IMR-90 (cell line): ENCODE results near the gene SLC2A8.

ENCODE experiments used
- BHLHE40 ChIP-seq: fragments of 150-350 bp; IDR thresholded peaks from 2 replicates; pipeline ENCODE4 v1.6.1; 2016; ENCODE audit warnings: mild to moderate bottlenecking, low read depth, low read length
- CEBPB ChIP-seq: IDR thresholded peaks from 2 replicates; pipeline ENCODE4 v1.6.1; 2012; ENCODE audit warnings: low read depth, low read length, improper control_type of control experiment
- CHD1 ChIP-seq: IDR thresholded peaks from 2 replicates; pipeline ENCODE4 v1.6.1; 2012; ENCODE audit warnings: low read depth, low read length, improper control_type of control experiment
- CTCF ChIP-seq: conservative IDR thresholded peaks from 2 replicates; pipeline ENCODE4 v1.5.1; 2012; ENCODE audit warnings: mild to moderate bottlenecking, low read depth, low read length, improper control_type of control experiment
- FOS ChIP-seq: fragments of 150-350 bp; IDR thresholded peaks from 2 replicates; pipeline ENCODE4 v1.6.1; 2016; ENCODE audit warnings: low read depth, low read length
- MAFK ChIP-seq: IDR thresholded peaks from 2 replicates; pipeline ENCODE4 v1.6.1; 2012; ENCODE audit warnings: low read depth, low read length, improper control_type of control experiment
- MAZ ChIP-seq: IDR thresholded peaks from 2 replicates; pipeline ENCODE4 v1.6.1; 2012; ENCODE audit warnings: low read depth, mild to moderate bottlenecking, low read length, improper control_type of control experiment, moderate library complexity, borderline replicate concordance
- POLR2A ChIP-seq: IDR thresholded peaks from 2 replicates; pipeline ENCODE4 v1.6.1; 2012; ENCODE audit warnings: mild to moderate bottlenecking, low read depth, low read length
- RAD21 ChIP-seq: IDR thresholded peaks from 2 replicates; pipeline ENCODE4 v1.6.1; 2012; ENCODE audit warnings: low read length, improper control_type of control experiment
- RCOR1 ChIP-seq: IDR thresholded peaks from 2 replicates; pipeline ENCODE4 v1.6.1; 2012; ENCODE audit warnings: mild to moderate bottlenecking, low read length, improper control_type of control experiment; ENCODE audit not compliant: insufficient replicate concordance
- SMC3 ChIP-seq: fragments of 150-350 bp; IDR thresholded peaks from 2 replicates; pipeline ENCODE4 v1.6.1; 2016; ENCODE audit warnings: low read depth, mild to moderate bottlenecking, antibody characterized with exemption, low read length, moderate library complexity
- USF2 ChIP-seq: fragments of 150-350 bp; IDR thresholded peaks from 2 replicates; pipeline ENCODE4 v1.6.1; 2017; ENCODE audit warnings: mild to moderate bottlenecking, antibody characterized with exemption, low read length, low read depth
- TF ChIP-seq, protein P1 (sequence below): fragments of 150-350 bp; IDR thresholded peaks from 2 replicates; pipeline ENCODE4 v1.6.1; 2016; ENCODE audit warnings: low read depth, mild to moderate bottlenecking, low read length, moderate library complexity, borderline replicate concordance

- TF ChIP-seq FOS (no peak), CEBPB (no peak), CTCF (no peak), POLR2A (no peak), MAFK (no peak), USF2 (no peak), SMC3 (no peak), RAD21 (no peak), RCOR1 (no peak), MAZ (no peak), BHLHE40 (no peak), CHD1 (no peak)
- TF ChIP-seq, protein P1, sequence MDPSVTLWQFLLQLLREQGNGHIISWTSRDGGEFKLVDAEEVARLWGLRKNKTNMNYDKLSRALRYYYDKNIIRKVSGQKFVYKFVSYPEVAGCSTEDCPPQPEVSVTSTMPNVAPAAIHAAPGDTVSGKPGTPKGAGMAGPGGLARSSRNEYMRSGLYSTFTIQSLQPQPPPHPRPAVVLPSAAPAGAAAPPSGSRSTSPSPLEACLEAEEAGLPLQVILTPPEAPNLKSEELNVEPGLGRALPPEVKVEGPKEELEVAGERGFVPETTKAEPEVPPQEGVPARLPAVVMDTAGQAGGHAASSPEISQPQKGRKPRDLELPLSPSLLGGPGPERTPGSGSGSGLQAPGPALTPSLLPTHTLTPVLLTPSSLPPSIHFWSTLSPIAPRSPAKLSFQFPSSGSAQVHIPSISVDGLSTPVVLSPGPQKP: no peak
Measured at GRCh38 chr9:127390563-127390962, 6.4 kb upstream of the SLC2A8 start.
